Stimulated activated naive CD4-positive, alpha-beta T cell treated with Interleukin-2 at 50 U/mL for 16 hours (primary cell): ENCODE measurements around the gene ZFYVE28.

Experiments
- DNase-seq: peaks from one replicate; lab custom pipeline; 2025; lab: John Stamatoyannopoulos, UW

The ZFYVE28 gene

GRCh38 chr4:2270341-2271165 is 147.9 kb downstream of the ZFYVE28 start:
- no peak for DNase-seq

- no peak for DNase-seq
Measured at GRCh38 chr4:2269618-2270163, 148.8 kb downstream of the ZFYVE28 start.

GRCh38 chr4:2269206-2269531 is 149.3 kb downstream of the ZFYVE28 start:
- no peak for DNase-seq

- DNase-seq = no peak
Measured at GRCh38 chr4:2268357-2269205, 149.9 kb downstream of the ZFYVE28 start.

DNA sequence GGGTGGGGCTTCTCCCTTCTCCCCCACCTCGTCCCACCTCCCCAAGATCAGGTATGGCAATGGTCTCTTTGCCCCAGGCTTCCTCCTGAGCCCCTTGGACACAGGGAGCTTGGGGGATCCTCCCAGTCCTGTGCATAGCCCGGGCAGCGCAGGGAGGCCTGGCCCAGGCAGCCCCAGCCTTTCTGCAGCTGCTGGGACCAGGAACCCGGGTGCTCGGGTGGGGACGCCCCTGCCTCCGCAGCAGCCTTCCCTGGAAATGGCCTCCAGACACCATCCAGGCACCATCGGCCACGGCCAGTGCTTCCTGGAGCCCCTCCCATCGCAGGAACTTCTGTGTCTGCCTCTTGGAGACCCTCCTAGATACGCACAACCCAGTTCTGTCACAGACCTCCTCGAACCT is 150.6 kb downstream of the ZFYVE28 start:
- no peak for DNase-seq

DNA sequence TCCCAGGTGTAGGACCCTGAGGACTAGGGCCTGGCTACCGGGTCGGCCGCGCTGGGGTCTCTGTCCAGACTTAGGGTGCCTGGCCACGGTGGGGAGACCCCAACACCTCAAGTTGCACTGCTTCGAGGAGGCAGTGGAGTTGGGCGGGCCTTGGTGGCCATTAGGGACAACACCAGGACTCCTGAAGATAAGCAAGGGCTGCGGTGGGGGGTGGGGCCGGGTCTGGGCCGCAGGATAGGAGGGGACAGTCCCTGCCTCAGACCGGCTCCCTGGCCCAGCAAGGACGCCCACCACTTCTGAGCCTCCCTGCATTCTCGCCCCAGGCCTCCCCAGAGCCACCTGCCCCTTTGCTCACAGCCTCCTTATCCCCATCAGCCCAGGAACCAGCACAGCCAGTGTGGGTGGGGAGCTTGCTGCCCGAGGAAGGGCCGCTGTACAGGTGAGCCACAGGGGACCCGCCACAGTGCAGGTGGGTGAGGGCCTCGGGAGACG is 151.1 kb downstream of the ZFYVE28 start:
- DNase-seq = no peak

DNA sequence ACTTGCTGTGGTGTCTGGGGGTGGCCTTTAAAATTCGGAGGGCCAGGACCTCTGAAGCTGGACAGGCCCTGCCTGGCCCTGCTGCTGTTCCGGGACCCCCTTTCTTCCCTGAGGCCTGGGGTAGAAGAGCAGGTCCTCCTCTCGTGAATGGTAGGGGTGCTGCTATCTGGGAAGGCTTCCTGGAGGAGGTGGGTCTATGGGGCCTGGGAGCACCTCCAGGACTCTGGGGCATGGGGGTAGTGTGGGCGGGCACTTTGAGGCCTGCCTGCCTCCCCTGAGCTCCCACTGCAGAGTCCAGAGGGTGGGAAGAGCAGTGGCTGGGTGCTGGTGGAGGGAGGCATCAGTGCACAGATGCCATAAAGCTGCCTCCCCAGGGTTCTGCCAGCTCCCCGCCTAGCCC is 151.6 kb downstream of the ZFYVE28 start:
- no peak for DNase-seq

DNA sequence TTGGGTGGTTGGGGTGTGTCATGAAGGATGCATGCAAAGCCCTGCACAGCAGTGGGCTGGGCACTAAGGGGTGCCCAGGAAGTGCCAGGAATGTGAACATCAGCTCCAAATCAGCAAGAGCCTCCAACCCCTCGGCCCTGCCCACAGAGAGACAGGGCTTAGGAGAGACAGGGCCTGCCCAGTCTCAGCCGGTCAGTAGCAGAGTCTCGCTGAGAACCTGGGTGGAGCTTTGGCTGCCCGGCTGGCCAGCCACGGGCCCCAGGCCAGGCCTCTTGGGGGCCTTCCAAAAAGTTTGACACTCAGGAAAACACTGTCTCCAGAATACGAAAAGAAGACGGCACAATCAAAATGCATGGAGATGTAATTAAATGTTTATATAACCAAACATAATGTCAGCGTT is 152.3 kb downstream of the ZFYVE28 start:
- no peak for DNase-seq

GRCh38 chr4:2265113-2266110 is 153.0 kb downstream of the ZFYVE28 start:
- DNase-seq = no peak

GRCh38 chr4:2264481-2265041 is 153.9 kb downstream of the ZFYVE28 start:
- no peak for DNase-seq

DNA sequence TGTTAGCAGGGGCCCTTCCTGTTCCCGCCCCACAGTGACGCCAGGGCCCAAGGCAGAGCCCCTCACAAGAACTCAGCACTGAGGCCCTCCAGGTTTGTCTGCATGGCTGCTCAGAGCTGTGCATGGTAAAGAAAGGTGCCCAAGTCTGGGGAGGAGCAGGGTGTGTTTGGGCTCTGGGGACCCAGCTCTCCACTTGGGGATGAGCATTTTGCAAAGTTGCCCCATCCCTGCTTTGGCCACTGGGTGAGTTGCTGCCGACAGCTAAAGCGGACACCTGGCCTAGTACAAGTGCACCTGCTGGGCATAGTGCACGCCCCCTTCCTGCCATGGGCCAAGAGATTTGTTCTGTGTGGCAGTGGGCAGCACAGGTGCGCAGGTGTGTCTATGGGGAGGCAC is 154.5 kb downstream of the ZFYVE28 start:
- DNase-seq = no peak

DNA sequence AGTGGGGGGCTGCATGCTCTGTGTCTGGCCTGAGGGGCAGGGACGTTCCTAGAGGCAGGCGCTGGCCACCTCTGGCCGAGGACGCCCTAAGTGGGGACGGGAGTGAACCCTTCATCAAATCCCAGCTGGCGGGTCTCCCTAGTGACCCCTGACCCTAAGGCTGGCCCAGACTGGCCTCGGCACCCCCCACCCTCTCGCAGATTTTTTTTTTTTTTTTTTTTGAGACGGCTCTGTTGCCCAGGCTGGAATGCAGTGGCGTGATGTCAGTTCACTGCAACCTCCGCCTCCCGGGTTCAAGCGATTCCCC is 155.5 kb downstream of the ZFYVE28 start:
- no peak for DNase-seq

GRCh38 chr4:2262145-2262943 is 156.1 kb downstream of the ZFYVE28 start:
- DNase-seq = peak; percentile 98

DNA sequence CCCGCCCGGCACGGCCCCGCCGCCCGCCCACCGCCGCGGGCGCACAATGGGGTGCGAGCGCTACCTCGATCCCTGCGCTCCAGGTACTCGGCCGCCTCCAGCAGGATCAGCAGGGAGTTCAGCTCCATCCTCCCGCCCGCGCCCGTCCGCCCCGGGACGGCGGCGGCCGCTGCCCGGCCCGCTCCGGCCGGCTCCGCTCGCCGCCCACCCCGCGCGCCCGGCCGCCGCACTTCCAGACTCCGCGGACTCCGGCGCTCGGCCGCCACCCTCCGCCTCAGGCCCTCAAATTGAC is 156.6 kb downstream of the ZFYVE28 start, which contains the start of gene MXD4:
MXD4 (minus strand) TSS at position 257 of the 292 bp plus-strand sequence; CDS start at position 128, 129 bp downstream.
- DNase-seq = no peak

GRCh38 chr4:2261110-2261852 is 157.2 kb downstream of the ZFYVE28 start:
- DNase-seq = peak; percentile 41

DNA sequence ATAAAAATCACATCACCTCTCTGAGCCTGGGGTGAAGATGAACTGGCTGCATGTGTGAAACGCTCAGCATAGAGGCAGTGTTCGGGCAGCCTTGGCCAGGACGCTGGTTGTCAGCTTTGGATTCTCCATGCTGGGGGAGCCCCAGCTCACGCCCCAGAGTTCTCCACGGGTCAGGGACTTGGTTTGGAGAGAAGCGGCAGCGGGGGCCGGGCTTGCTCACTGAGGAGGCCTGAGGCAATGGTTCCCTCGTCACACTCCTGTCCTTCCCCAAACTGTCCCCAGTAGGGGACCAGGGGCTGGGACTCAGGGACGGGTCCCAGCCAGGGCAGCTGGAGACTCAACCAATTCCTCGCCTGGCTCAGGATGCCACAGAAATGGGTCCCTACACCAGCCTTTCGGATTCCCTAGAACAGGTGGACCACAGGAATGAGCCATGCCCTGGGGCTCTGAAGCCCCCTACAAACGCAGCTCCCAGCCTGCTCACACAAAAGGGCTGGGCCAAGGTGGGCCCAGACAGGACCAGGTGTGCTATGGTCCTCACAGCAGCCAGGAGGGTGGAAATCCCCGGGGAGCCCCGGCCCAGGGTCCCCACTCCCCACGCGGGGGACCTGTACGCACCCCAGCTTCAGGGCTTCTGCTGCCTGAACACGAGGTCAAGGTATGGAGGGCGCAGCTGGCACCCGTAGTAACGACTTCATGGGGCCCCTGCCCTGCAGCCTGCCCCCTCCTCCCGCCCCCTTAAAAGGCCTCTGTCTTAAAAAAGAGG is 157.9 kb downstream of the ZFYVE28 start:
- DNase-seq = no peak

DNA sequence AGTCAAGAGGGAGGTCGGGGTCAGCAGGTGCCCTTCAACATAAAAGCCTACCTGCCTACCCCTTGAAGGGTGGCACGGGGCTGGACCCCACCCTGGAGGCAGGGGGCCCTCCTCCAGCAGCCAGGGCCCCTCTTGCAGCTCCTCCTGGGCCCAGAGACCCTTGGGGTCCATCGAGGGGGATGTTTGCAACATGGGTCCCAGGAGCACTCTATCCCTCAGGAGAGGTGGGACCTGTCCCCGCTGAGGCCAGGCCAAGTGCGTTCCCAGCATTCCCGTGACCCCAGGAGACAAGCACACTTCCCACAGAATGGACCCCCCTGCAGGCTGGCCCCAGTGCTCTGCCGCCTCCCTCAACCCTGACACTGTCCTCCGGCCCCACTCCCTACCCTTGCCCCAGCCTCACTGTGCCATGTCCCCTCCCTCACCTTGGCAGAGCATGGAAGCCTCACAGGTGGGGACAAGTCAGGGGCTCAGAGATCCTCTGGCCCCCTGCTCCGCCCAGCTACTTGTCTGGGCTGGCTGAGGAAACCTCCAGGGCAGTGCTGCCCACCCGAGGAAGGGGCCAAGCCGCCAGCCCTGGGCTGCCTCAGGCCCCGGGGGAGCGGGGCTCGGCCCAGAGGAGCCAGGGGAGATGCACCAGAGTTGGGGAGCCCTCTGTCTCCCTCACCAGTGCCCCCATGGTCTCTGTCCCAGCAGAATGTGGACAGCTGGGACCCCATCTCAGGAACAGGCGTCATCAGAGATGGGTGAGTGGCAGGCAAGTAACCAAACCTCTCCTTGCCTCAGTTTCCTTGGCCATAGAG is 158.7 kb downstream of the ZFYVE28 start:
- no peak for DNase-seq

GRCh38 chr4:2259036-2259540 is 159.4 kb downstream of the ZFYVE28 start:
- no peak for DNase-seq
